HEK293 (cell line): ENCODE measurements around the gene RIN3.
A peak's percentile ranks its signal among the peaks of the same experiment; 100 is the strongest.

Experiments
- GLI2 ChIP-seq: fragments of 450-650 bp; formaldehyde crosslinking; IDR thresholded peaks from 2 replicates; pipeline ENCODE4; 2017; ENCODE audit warnings: missing biosample characterization, missing genetic modification characterization, low read depth, borderline replicate concordance
- HOXC10 ChIP-seq: sonication (generic); formaldehyde crosslinking; IDR thresholded peaks from 2 replicates; pipeline ENCODE4 v1.8.1; 2023; ENCODE audit warnings: mild to moderate bottlenecking, missing genetic modification reagents
- SALL2 ChIP-seq: fragments of 450-650 bp; formaldehyde crosslinking; IDR thresholded peaks from 2 replicates; pipeline ENCODE4 v1.5.0; 2017; ENCODE audit warnings: missing biosample characterization, mild to moderate bottlenecking, missing genetic modification characterization, borderline replicate concordance
- ZBTB8A ChIP-seq: fragments of 450-650 bp; formaldehyde crosslinking; IDR thresholded peaks from 2 replicates; pipeline ENCODE4 v1.5.1; 2016; ENCODE audit warnings: missing biosample characterization, missing genetic modification characterization
- ZNF133 ChIP-seq: fragments of 450-650 bp; formaldehyde crosslinking; IDR thresholded peaks from 2 replicates; pipeline ENCODE4 v1.5.1; 2016; ENCODE audit warnings: missing biosample characterization, missing genetic modification characterization
- ZNF138 ChIP-seq: fragments of 450-650 bp; formaldehyde crosslinking; IDR thresholded peaks from 2 replicates; pipeline ENCODE4 v1.5.1; 2016; ENCODE audit warnings: missing biosample characterization, missing genetic modification characterization, borderline replicate concordance
- ZNF155 ChIP-seq: fragments of 450-650 bp; formaldehyde crosslinking; IDR thresholded peaks from 2 replicates; pipeline ENCODE4 v1.5.1; 2016; ENCODE audit warnings: missing biosample characterization, missing genetic modification characterization
- ZNF157 ChIP-seq: fragments of 450-650 bp; formaldehyde crosslinking; IDR thresholded peaks from 2 replicates; pipeline ENCODE4 v1.5.1; 2016; ENCODE audit warnings: missing biosample characterization, missing genetic modification characterization
- ZNF366 ChIP-seq: fragments of 450-650 bp; formaldehyde crosslinking; conservative IDR thresholded peaks from 2 replicates; pipeline ENCODE4 v1.5.1; 2016; ENCODE audit warnings: missing biosample characterization, missing genetic modification characterization
- ZNF561 ChIP-seq: fragments of 450-650 bp; IDR thresholded peaks from 2 replicates; pipeline ENCODE4 v1.5.1; 2018; ENCODE audit warnings: missing biosample characterization, missing genetic modification characterization, borderline replicate concordance
- ZNF660 ChIP-seq: fragments of 450-650 bp; IDR thresholded peaks from 2 replicates; pipeline ENCODE4 v1.5.1; 2018; ENCODE audit warnings: missing biosample characterization, mild to moderate bottlenecking, missing genetic modification characterization
- ZNF768 ChIP-seq: fragments of 450-650 bp; formaldehyde crosslinking; IDR thresholded peaks from 2 replicates; pipeline ENCODE4 v1.5.1; 2018; ENCODE audit warnings: missing biosample characterization, mild to moderate bottlenecking, missing genetic modification characterization
- TF ChIP-seq, protein P1 (sequence below): fragments of 450-650 bp; formaldehyde crosslinking; optimal IDR thresholded peaks from 2 replicates; pipeline ENCODE3; 2016; ENCODE audit warnings: missing biosample characterization, mild to moderate bottlenecking, missing genetic modification characterization
- TF ChIP-seq, protein P2 (sequence below): fragments of 450-650 bp; formaldehyde crosslinking; IDR thresholded peaks from 2 replicates; pipeline ENCODE4 v1.5.1; 2016; ENCODE audit warnings: missing biosample characterization, missing genetic modification characterization, borderline replicate concordance
- TF ChIP-seq, protein P3 (sequence below): fragments of 450-650 bp; formaldehyde crosslinking; IDR thresholded peaks from 2 replicates; pipeline ENCODE4 v1.5.1; 2016; ENCODE audit warnings: missing biosample characterization, missing genetic modification characterization
- TF ChIP-seq, protein P4 (sequence below): fragments of 450-650 bp; formaldehyde crosslinking; IDR thresholded peaks from 2 replicates; pipeline ENCODE4 v1.5.1; 2016; ENCODE audit warnings: missing biosample characterization, missing genetic modification characterization
- TF ChIP-seq, protein P5 (sequence below): fragments of 450-650 bp; formaldehyde crosslinking; IDR thresholded peaks from 2 replicates; pipeline ENCODE4 v1.5.1; 2016; ENCODE audit warnings: missing biosample characterization, missing genetic modification characterization, low read depth

Gene RIN3

DNA sequence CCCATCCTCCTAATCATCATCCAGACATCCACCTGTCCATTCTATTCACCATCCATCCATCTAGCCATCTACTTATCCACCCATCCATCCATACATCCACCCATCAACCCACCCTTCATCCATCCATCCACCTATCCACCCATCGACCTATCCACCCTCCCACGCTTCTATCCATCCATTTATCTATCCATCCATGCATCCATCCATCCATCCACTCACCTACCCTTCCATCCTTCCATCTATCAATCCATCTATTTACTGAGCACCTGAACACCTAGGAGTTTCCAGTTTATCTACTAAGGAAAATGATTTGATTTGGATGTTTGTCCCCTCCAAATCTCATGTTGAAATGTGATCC is 7.5 kb downstream of the RIN3 start (continued):
- TF ChIP-seq, protein P1, sequence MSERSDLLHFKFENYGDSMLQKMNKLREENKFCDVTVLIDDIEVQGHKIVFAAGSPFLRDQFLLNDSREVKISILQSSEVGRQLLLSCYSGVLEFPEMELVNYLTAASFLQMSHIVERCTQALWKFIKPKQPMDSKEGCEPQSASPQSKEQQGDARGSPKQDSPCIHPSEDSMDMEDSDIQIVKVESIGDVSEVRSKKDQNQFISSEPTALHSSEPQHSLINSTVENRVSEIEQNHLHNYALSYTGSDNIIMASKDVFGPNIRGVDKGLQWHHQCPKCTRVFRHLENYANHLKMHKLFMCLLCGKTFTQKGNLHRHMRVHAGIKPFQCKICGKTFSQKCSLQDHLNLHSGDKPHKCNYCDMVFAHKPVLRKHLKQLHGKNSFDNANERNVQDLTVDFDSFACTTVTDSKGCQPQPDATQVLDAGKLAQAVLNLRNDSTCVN, result no peak
- TF ChIP-seq ZNF133 (tag by site-specific recombination), result no peak
- no peak for TF ChIP-seq ZNF561 (tag by site-specific recombination)
- no peak for TF ChIP-seq HOXC10 (CRISPR knock-in tag)
- TF ChIP-seq, protein P2, sequence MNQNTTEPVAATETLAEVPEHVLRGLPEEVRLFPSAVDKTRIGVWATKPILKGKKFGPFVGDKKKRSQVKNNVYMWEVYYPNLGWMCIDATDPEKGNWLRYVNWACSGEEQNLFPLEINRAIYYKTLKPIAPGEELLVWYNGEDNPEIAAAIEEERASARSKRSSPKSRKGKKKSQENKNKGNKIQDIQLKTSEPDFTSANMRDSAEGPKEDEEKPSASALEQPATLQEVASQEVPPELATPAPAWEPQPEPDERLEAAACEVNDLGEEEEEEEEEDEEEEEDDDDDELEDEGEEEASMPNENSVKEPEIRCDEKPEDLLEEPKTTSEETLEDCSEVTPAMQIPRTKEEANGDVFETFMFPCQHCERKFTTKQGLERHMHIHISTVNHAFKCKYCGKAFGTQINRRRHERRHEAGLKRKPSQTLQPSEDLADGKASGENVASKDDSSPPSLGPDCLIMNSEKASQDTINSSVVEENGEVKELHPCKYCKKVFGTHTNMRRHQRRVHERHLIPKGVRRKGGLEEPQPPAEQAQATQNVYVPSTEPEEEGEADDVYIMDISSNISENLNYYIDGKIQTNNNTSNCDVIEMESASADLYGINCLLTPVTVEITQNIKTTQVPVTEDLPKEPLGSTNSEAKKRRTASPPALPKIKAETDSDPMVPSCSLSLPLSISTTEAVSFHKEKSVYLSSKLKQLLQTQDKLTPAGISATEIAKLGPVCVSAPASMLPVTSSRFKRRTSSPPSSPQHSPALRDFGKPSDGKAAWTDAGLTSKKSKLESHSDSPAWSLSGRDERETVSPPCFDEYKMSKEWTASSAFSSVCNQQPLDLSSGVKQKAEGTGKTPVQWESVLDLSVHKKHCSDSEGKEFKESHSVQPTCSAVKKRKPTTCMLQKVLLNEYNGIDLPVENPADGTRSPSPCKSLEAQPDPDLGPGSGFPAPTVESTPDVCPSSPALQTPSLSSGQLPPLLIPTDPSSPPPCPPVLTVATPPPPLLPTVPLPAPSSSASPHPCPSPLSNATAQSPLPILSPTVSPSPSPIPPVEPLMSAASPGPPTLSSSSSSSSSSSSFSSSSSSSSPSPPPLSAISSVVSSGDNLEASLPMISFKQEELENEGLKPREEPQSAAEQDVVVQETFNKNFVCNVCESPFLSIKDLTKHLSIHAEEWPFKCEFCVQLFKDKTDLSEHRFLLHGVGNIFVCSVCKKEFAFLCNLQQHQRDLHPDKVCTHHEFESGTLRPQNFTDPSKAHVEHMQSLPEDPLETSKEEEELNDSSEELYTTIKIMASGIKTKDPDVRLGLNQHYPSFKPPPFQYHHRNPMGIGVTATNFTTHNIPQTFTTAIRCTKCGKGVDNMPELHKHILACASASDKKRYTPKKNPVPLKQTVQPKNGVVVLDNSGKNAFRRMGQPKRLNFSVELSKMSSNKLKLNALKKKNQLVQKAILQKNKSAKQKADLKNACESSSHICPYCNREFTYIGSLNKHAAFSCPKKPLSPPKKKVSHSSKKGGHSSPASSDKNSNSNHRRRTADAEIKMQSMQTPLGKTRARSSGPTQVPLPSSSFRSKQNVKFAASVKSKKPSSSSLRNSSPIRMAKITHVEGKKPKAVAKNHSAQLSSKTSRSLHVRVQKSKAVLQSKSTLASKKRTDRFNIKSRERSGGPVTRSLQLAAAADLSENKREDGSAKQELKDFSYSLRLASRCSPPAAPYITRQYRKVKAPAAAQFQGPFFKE (tag by site-specific recombination), result no peak
- TF ChIP-seq, protein P3, sequence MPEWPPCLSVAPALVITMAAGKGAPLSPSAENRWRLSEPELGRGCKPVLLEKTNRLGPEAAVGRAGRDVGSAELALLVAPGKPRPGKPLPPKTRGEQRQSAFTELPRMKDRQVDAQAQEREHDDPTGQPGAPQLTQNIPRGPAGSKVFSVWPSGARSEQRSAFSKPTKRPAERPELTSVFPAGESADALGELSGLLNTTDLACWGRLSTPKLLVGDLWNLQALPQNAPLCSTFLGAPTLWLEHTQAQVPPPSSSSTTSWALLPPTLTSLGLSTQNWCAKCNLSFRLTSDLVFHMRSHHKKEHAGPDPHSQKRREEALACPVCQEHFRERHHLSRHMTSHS (tag by site-specific recombination), result no peak
- no peak for TF ChIP-seq GLI2 (tag by site-specific recombination)
- no peak for TF ChIP-seq ZNF138 (tag by site-specific recombination)
- no peak for TF ChIP-seq ZNF157 (tag by site-specific recombination)
- no peak for TF ChIP-seq SALL2
- peak; percentile 86 for TF ChIP-seq ZNF366
- TF ChIP-seq, protein P4, sequence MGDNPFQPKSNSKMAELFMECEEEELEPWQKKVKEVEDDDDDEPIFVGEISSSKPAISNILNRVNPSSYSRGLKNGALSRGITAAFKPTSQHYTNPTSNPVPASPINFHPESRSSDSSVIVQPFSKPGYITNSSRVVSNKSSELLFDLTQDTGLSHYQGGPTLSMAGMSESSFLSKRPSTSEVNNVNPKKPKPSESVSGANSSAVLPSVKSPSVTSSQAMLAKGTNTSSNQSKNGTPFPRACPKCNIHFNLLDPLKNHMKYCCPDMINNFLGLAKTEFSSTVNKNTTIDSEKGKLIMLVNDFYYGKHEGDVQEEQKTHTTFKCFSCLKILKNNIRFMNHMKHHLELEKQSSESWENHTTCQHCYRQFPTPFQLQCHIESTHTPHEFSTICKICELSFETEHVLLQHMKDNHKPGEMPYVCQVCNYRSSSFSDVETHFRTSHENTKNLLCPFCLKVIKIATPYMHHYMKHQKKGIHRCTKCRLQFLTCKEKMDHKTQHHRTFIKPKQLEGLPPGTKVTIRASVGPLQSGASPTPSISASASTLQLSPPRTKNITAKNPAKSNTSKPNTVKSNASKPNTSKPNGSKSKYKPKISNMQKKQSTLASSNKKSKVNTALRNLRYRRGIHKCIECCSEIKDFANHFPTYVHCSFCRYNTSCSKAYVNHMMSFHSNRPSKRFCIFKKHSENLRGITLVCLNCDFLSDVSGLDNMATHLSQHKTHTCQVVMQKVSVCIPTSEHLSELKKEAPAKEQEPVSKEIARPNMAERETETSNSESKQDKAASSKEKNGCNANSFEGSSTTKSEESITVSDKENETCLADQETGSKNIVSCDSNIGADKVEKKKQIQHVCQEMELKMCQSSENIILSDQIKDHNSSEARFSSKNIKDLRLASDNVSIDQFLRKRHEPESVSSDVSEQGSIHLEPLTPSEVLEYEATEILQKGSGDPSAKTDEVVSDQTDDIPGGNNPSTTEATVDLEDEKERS, result no peak
- TF ChIP-seq ZBTB8A (tag by site-specific recombination), result no peak
- no peak for TF ChIP-seq ZNF768
- TF ChIP-seq, protein P5, sequence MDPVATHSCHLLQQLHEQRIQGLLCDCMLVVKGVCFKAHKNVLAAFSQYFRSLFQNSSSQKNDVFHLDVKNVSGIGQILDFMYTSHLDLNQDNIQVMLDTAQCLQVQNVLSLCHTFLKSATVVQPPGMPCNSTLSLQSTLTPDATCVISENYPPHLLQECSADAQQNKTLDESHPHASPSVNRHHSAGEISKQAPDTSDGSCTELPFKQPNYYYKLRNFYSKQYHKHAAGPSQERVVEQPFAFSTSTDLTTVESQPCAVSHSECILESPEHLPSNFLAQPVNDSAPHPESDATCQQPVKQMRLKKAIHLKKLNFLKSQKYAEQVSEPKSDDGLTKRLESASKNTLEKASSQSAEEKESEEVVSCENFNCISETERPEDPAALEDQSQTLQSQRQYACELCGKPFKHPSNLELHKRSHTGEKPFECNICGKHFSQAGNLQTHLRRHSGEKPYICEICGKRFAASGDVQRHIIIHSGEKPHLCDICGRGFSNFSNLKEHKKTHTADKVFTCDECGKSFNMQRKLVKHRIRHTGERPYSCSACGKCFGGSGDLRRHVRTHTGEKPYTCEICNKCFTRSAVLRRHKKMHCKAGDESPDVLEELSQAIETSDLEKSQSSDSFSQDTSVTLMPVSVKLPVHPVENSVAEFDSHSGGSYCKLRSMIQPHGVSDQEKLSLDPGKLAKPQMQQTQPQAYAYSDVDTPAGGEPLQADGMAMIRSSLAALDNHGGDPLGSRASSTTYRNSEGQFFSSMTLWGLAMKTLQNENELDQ (tag by site-specific recombination), result no peak
- no peak for TF ChIP-seq ZNF660 (tag by site-specific recombination)
- no peak for TF ChIP-seq ZNF155 (tag by site-specific recombination)
